HG02884 (cell line): ENCODE measurements around the gene ZNF280B.

Source experiments
- ATAC-seq: cut with Tn5 transposase; IDR thresholded peaks from one replicate; pipeline ENCODE4 v1.9.1; 2021; ENCODE audit warnings: mild to moderate bottlenecking, moderate library complexity; ENCODE audit not compliant: unreplicated experiment

The ZNF280B gene, protein sequence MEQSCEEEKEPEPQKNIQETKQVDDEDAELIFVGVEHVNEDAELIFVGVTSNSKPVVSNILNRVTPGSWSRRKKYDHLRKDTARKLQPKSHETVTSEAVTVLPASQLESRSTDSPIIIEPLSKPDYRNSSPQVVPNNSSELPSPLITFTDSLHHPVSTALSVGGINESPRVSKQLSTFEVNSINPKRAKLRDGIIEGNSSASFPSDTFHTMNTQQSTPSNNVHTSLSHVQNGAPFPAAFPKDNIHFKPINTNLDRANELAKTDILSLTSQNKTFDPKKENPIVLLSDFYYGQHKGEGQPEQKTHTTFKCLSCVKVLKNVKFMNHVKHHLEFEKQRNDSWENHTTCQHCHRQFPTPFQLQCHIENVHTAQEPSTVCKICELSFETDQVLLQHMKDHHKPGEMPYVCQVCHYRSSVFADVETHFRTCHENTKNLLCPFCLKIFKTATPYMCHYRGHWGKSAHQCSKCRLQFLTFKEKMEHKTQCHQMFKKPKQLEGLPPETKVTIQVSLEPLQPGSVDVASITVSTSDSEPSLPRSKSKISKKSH

DNA sequence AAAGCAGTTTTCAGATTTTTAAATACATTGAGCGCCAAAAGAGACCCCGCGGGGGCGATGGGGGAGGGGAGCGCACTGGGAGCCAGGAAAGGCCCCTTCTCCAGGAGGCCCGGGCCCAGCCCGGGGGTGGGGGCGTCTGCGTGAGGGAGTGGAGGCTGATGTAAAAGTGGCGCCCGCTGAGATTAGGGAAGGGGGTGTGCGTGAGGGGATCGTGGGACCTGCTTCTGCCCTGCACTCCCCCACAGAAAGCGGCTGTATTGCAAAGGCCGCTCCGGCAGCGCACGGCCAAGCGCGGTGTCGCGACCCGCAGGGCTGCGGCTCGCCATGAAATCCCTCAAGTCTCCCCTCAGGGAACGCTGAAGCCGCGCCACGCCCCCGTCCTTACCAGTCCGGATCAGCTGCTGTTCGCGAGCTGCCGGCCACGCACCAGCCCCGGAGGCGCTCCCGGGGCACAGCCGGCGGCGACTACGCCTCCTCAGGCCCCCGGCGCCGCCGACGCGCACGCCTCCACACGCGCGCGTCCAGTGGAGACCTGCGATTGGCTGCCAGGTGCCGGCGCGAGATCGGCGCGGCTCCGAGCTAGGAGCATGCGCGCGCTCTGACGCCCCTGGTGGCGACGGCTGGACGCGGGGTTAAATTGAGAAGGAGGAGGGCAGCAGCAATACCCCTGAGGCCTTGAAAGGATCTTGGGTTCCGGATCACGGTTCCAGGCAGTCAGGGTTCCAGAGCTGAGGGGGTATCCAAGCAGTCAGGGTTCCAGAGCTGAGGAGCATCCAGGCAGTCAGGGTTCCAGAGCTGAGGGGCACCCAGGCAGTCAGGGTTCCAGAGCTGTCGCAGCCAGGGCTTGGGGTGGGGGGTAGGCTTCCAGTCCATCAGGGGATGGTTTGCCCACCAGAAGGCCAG lies at the start of gene ZNF280B:
Gene ZNF280B (minus strand): TSS at position 469 of the 903 bp plus-strand sequence. CDS start 19,344 bp downstream, outside the sequence.
- no peak for ATAC-seq

DNA sequence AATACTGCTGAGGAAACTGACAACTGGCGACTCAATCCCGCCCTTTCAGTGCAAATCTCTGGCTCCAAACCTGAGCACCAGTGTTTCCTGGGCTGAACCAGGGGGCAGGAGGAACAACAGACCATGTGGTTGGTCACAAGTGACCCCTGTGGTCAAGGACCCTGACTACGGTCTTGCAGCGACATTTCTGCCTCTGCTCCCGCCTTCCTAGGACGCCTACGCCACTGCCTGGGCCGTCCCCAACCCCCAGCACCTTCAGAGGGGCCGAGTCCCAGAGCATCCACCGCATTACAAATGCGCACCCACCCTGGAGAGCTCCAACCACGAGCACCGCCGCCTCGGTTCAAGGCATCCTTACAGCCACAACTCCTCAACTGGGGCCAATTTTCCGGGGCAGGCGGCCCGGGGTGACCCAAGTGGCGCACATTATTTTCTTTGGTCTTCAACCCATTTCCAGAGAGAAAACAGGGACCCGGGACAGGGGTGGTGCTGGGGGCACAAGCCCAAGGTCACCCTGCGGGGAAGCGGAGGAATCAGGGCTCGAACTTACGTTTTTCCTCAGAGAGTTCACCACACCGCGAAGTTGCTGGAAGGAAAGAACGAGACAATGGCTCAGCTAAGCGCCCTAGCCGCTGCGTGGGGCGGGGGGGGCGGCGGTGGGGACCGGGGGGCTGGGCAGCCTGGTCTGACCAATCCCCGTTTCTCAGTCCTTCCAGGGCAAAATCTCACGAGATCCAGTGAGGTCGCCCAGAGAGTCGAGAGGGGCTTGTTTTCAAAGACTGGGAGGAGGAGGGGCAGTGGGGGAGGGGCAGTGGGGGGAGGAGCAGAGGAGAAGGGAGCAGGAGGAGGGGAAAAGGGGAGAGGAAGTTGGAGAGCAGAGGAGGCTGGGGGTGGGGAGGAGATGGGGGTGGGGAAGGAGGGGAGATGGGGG lies 48.7 kb upstream of the ZNF280B start:
- ATAC-seq: no peak

DNA sequence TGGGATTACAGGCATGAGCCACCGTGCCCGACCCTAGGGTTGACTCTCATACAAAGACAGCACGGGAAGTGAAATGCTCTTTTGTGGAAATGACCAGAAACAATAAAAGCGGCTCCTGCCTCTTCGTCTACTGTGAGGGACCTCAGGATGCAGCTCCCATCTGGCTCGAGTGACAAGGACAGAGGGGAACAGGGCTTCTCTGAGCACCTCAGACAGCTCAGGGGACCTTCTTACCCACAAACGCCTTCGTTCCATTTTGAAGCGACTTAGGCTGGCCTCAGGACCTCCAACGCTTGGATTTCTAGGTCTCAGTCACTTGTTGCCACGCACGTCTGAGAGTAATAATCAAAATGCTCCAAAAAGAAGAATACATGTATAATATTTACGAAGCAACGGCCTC lies 48.0 kb upstream of the ZNF280B start:
- ATAC-seq: no peak

DNA sequence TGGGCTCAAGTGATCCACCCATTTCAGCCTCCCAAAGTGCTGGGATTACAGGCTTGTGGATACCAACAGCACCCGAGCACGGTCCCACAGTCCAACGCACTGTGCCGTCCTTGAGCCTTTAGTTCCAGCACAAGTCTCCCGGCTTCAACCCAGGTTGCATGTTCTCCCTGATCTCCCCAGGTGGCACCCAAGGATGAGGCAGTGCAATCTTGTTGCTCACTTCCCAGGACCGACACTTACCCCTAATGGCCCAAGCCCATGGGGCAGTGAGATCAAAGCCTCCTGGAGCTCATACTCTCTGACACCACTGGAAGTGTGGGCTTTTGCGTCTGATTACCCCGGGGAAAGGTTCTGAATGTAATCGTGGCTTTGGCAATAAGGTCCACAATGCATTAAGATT lies 47.1 kb upstream of the ZNF280B start:
- ATAC-seq: no peak

DNA sequence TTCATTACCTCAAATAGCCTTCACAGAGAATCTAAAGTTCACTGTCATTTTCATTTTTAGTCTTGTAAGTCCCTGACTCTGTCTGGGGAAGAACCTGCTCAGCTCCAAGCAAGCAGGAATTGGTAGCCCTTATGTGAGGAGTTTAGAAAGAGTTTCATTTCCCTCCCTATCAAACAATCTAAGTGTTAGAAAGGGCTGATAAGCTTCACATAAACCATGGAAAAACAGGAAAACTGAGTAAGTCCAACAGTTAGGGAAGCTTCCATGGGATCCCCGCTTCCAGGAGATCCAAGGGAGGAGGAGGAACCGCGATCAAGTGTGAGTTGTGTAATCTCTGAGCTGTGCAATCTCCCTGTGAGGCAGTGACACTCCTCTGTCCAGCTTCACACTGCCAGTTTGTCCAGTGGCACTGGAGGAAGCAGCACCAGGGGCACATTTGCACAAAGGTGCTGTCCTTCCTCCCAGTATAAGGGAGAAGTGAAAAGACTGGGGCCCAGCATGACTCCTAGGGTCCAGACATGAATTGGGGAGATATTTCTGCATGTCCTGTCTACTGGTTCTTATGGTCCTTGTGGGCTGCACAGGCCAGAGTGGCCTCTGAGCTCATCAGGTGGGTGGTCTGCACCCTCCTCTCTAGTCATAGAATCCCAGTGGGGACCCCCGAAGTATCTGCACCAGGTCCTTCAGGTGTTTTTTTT lies 46.2 kb upstream of the ZNF280B start:
- no peak for ATAC-seq

DNA sequence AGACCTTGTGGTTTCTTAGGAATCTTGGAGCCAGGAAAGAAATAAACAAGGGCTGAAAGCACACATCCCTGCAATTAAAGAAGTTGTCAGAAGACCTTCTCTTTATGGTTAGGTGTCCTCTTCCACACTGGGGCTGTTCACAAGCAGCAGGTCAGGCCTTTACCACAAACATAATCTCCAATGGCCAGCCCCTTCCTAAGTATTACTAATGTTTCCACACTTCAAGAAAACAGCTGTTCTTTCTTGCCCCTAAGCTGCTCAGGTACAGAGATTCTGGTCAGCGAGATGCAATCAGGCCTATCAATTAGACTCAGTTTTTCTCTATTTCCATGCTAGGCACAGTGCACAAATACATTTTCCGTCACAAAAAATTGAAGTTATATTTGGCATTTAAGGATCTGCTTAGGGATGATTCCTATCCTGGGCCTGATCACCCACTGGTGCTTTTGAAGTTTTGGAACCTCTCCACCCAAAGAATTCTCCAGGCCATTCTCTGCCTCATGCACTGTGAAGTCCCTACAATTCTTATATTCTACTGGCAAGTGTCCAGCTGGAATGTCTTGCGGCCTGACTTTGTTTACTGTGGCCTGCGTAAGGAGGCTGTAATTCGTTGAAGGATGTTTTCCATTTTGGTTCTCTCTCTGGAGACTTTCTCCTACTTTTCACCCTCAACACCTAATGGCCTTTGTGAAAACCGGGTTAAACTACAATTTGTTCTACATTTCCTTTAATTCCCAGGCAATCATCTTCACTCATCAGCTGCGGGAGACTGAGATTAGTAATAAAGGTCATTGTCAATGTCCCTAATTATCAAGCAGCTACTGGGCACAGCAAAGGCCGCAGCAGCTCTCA lies 45.4 kb upstream of the ZNF280B start:
- no peak for ATAC-seq

DNA sequence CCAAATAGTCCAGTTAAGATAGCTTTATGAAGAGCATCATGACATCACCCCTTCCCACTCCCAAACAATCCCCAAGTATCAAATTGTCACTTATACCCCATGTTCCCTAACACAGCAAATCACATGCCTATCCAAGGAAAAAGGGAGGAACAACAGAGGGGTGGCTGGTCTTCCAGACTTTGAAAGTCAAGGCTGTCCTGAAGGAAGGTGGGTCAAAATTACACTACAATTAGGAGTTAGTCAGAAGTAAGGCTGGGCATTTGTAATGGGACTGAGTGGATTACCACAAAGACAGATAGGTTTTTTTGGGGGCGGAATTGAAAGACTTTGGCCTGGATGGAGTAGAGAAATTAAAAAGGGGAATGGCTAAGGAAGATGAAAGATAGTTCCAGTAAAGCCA lies 44.6 kb upstream of the ZNF280B start:
- ATAC-seq: no peak

DNA sequence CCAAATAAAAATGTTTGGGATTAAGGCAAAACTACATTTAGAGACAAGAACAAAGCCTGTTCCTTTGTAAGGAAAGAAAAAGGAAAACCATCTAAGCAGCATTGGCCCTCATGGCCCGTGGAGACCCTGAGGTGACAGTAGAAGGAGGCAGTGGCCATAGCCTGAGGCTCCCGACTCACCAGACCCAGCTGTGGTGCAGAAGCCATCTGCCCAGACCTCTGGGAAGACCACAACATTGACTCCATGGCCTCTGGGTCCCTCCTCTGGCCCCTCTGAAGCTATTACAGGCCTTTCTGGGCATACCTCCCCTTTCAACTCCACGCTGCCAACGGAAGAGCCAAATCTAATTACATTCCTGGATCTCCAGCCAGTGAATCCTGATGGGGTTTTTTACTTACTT lies 44.1 kb upstream of the ZNF280B start:
- ATAC-seq: no peak

DNA sequence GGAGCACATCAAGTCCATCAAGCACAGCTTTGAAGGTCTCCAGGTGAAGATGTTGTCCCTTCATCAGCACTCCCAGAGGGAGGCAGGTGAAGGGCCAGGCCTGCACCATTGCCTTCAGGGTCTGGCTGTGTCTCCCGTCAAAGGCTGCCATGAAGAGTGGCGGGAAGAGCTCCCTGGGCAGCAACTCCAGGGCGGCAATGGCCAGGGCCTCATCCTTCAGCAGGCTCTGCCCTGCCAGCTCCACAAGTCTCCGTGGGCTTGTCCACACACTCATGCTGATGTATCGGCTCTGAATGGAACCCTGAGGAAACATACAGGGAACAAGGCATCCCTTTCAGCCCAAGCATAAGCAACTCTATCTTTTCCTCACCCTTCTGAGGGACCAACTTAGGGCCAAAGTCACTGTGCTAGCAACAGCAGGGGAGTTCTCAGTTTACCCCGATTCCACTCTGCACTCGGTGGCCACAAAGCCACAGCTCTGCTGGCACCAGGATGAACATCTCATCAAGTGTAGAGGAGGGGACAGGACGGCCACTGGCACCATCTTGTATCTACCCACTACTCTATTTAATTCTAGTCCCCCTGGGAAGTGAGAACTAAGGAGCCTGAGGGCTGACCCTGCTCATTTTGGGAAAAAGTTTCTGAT lies 42.4 kb upstream of the ZNF280B start:
- ATAC-seq: no peak

DNA sequence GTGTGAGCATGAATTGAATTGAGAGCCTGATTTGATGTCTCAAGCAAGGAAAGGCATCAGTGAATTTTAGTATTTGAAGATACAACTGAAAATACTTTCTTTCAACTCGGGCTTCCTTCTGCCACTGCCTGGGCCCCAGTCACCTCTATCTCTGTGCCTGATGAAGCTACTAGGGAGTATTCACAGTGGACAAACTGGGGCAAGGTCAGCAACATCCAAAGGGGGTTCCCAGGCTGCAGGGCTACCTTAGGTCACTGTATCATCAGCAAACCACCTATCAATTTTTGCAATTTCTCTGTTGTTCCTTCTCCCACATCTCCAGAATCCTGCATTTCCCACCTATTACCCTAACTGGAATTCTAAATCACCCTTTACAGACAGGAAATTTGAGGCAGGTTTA lies 40.4 kb upstream of the ZNF280B start:
- no peak for ATAC-seq

DNA sequence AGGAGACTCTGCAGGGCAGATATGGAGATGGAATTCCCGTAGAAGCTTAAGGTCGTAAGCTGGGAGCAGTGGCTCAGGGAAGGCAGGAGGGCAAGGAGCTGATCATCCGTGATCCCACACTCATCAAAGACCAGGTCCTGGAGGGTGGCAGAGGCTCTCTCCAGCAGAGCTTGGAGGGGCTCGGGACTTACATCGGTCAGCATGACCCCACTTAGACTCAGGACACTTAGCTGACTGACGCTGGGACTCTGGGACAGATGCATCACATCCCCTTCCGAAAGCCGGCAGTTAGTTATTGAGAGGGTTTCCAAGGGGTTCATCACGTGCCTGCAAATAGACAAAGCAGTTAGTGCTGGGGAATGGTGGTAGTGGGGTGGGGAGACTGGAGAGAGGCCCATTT lies 39.8 kb upstream of the ZNF280B start:
- no peak for ATAC-seq

DNA sequence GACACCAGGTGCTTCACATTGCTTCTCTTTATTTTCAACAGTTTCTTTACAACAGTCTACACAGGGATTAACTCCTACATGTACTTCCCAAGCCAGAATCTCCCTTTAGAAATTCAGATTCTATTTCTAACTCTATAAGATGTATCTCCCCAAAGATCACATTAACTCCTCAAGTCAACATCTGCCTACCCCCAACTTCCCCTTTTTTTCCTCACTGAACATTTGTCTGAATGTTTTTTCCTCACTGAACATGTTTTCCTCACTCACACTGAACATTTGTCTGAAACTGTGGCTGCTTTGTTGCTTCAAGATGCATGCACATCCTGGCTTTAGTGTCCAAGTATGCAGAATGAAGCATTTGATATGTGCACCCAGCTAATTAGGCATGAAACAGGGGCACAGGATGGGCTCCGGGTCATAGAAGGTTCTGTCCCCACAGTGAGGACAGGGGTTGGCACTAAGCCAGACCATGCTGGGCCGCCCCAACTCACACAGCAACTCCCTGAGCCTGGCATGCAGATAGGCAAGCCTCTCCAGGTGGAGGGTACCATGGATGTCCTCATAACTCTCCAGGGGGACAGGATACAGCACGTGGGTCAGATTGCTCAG lies 39.3 kb upstream of the ZNF280B start:
- ATAC-seq: no peak

DNA sequence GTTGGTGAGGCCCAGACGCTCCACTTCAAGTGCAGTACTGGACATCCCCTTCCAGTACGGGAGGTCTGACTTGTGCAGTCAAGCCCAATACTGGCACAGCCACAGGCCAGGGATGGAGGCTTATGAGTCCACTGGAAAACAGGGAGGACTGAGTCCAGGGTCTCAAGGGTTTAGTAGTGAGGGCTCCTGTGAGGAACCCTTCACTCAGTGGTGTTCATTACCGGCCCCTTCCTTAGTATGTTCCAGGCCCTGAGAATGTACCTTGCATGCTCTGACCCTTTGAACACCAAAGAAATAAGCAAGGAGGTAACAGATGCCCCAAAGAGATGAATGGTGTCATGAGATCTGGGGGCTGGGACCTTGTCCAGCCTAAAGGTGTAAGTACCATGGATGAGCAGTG lies 38.7 kb upstream of the ZNF280B start:
- ATAC-seq: no peak

DNA sequence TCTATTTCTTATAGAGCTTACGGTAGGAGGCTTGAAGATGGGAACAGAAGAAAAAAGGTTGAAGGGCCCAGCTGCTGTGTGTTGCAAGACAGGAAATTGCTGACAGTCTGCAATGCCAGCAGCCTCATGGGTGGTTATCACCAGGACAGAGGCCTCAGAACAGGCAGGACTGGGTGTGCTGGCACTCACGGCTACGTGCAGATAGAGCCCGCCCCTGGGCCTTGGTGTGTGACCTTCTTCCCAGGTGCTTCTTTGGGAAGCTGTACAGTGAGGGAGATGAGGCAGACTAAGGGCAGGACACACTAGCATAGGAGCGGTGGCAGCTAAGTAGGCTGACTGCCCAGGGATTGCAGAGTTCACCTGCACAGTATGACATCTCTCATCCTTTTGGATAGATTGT lies 37.9 kb upstream of the ZNF280B start:
- ATAC-seq: no peak

DNA sequence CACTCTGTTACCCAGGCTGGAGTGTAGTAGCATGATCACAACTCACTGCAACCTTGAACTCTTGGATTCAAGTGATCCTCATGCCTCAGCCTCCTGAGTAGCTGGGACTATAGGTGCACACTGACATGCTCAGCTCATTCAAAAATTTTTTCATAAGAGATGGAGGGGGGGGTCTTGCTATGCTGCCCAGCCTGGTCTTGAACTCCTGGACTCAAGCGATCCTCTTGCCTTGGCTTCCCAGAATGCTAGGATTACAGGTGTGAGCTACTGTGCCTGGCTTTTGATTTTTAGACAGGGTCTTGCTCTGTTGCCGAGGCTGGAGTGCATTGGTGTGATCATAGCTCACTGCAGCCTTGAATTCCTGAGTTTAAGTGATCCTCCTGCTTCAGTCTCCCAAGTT lies 36.5 kb upstream of the ZNF280B start:
- ATAC-seq: no peak

DNA sequence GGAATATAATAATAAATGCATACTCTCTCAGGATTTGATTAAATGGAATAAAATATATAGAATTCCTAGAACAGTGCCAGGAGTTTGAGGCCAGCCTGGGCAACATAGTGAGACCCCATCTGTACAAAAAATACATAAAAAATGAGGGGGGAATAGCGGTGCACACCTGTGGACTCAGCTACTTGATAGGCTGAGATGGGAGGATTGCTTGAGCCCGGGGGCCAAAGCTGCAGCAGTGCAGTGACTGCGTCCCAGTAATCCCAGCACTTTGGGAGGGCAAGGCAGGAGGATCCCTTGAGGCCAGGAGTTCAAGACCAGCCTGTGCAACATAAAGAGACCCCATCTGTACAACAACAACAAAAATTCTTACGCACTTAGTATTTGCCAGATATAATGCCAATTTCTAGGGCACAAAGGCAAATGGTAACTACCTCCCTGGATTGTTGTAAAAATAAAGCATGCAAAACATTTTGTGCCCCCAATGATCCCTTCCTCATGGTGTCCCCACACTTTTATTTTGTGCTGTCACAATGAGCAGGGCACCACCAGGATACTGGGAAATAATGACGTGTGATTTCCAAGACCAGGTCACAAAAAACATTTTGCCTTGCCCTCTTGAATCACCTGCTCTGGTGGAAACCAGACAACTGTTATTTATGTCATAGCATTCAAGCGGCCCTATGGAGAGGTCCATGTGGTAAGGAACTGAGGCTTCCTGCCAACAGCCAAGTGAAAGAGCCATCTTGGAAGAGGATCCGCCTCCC lies 29.9 kb upstream of the ZNF280B start:
- no peak for ATAC-seq

DNA sequence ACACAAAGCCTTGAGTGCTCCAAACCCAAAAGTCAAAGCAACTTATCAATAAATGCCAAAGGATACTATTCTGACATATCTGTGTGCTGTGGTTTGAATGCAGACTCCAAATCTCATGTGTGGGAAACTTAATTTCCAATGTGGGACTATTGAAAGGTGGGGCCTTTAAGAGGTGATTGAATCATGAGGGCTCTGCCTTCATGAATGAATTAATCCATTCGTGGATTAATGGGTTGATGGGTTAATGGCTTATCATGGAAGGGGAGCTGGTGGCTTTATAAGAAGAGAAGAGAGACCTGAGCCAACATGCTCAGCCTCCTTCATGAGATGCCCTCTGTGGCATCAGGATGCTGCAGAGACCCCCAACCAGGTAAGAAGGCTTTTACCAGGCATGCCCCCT lies 28.4 kb upstream of the ZNF280B start:
- no peak for ATAC-seq

DNA sequence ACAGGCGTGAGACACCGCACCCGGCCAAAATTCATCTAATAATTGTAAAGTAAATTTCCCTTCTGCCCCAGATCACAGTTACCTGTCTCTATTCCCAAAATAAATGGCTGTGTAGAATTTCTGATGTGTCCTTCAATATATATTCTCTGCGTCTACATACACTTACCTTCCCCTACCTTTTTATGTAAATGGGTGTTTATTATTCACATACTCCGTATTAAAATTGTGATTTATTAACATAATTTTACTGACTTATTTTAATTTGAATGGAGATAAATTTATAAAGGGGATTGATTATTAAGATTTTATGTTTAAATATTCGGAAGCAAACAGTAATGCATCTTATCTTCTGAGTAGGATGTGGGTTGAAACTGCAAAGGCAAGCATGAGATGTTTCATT lies 28.0 kb upstream of the ZNF280B start:
- no peak for ATAC-seq
